Caco-2 (cell line): ENCODE measurements around the gene DCTN2. TPM values are rescaled to one million over a fixed set of nuclear protein-coding genes. Genes with fewer than 3 reads are reported as not detected.
"Not testable (repeated sequence)": the region's sequence is repeated elsewhere in the genome, so short reads cannot be mapped to it uniquely, and the experiment has no call there.

Experiments used
- BruUV-seq: library from RNA; stranded (reverse); fragments of 400-500 nt; replicated peaks from 2 replicates; lab custom pipeline; 2021; lab: Mats Ljungman, UMichigan
- CTCF ChIA-PET: fragments of 300-600 bp; sonication (Branson Sonifier 250); formaldehyde crosslinking; loops from one replicate; lab custom pipeline; 2022; ENCODE audit warnings: antibody characterized with exemption; lab: Charles Lee
- POLR2A ChIA-PET: fragments of 300-600 bp; sonication (Branson Sonifier 250); formaldehyde crosslinking; loops from one replicate; lab custom pipeline; 2022; ENCODE audit warnings: antibody characterized with exemption; lab: Charles Lee
- DNase-seq, 2 experiments: peaks; one replicate each; pipeline versions ENCODE4 v3.0.0 to v3.0.0-alpha.2; 2020 to 2022
- H3K27me3 ChIP-seq: replicated peaks from 2 replicates; pipeline ENCODE4 v1.6.0; 2011; ENCODE audit warnings: low read length; ENCODE audit not compliant: control insufficient read depth, insufficient read depth
- H3K36me3 ChIP-seq: 2 replicates; pipeline ENCODE4 v1.5.1; 2011; ENCODE audit warnings: low read length; ENCODE audit not compliant: control insufficient read depth, insufficient read depth
- H3K4me1 ChIP-seq: fragments of 250-450 bp; sonication (Bioruptor Pico); 2 replicates; pipeline ENCODE4 v1.5.1; 2020; ENCODE audit warnings: mild to moderate bottlenecking
- H3K4me3 ChIP-seq: 2 replicates; pipeline ENCODE4 v1.5.1; 2011; ENCODE audit warnings: low read depth, mild to moderate bottlenecking, control low read depth, low read length
- H3K9me3 ChIP-seq: fragments of 250-450 bp; sonication (Bioruptor Pico); 2 replicates; pipeline ENCODE4 v1.5.1; 2020; ENCODE audit warnings: mild to moderate bottlenecking, moderate library complexity
- H3K27ac Mint-ChIP-seq: one replicate; pipeline ENCODE4 v1.8.0; 2022; ENCODE audit warnings: mixed read lengths; ENCODE audit not compliant: unreplicated experiment
- H3K27me3 Mint-ChIP-seq: one replicate; pipeline ENCODE4 v1.8.0; 2022; ENCODE audit warnings: mixed read lengths; ENCODE audit not compliant: insufficient read depth, unreplicated experiment
- H3K36me3 Mint-ChIP-seq: one replicate; pipeline ENCODE4 v1.8.0; 2022; ENCODE audit warnings: mild to moderate bottlenecking, mixed read lengths; ENCODE audit not compliant: insufficient read depth, unreplicated experiment
- H3K4me1 Mint-ChIP-seq: one replicate; pipeline ENCODE4 v1.8.0; 2022; ENCODE audit warnings: low read depth, mixed read lengths; ENCODE audit not compliant: unreplicated experiment
- H3K4me3 Mint-ChIP-seq: one replicate; pipeline ENCODE4 v1.8.0; 2022; ENCODE audit warnings: mild to moderate bottlenecking, moderate library complexity, mixed read lengths; ENCODE audit not compliant: unreplicated experiment
- H3K9me3 Mint-ChIP-seq: one replicate; pipeline ENCODE4 v1.8.0; 2022; ENCODE audit warnings: mixed read lengths; ENCODE audit not compliant: unreplicated experiment
- CTCF ChIP-seq, 2 experiments: fragments of 200-600 bp in 1 of 2; IDR thresholded peaks; 1 replicate in 1 of 2; 2 replicates in 1 of 2; pipeline versions ENCODE4 v1.5.1 to v1.8.0; 2011 to 2022; ENCODE audit warnings: antibody characterized with exemption in 1 of 2, control low read depth in 1 of 2, inconsistent platforms in 1 of 2, low read depth in 1 of 2, low read length in 1 of 2, mild to moderate bottlenecking in 1 of 2, moderate library complexity in 1 of 2; ENCODE audit not compliant: insufficient read depth in 1 of 2, severe bottlenecking in 1 of 2, unreplicated experiment in 1 of 2
- intact Hi-C: fragments of 100-400 bp; cut with micrococcal nuclease; formaldehyde crosslinking; loops from one replicate; pipeline ENCODE4 v1.10.0; 2022; ENCODE audit not compliant: unreplicated experiment
- total RNA-seq: library from RNA; stranded (reverse); gene quantifications from 2 replicates; pipeline ENCODE4 v1.2.3, GENCODE V29; 2022

Gene DCTN2
- total RNA-seq, 1 experiment from 2014 or later = 94.4 TPM

- Histone ChIP-seq H3K4me3 (no peak overlapping the region), H3K4me1 (no peaks in the 10 kb centered on the region), H3K9me3 (no peaks in the 10 kb centered on the region), H3K36me3 (no peaks in the 10 kb centered on the region), H3K27me3 (no peaks in the 10 kb centered on the region)
- Mint-ChIP-seq H3K4me1 (no peaks in the 10 kb centered on the region), H3K27me3 (peaks cover 20% of the 10 kb centered on the region), H3K36me3 (no peaks in the 10 kb centered on the region), H3K9me3 (no peaks in the 10 kb centered on the region), H3K4me3 (no peak overlapping the region), H3K27ac (no peak overlapping the region)
- BruUV-seq = no TSS peak
- intact Hi-C loops = no loop called here
- CTCF ChIA-PET = no interaction called here
- POLR2A ChIA-PET = no interaction called here
- no peak for TF ChIP-seq CTCF (IDR thresholded peaks at IDR 0.05; ENCODE audit: insufficient read depth in 1 of 2, low read depth in 1 of 2, low read length in 1 of 2, severe bottlenecking in 1 of 2, unreplicated experiment in 1 of 2)
- DNase-seq = no peak
Observed at GRCh38 chr12:57563358-57563757, 16.4 kb upstream of the DCTN2 start.

GRCh38 chr12:57561117-57561516 is 14.1 kb upstream of the DCTN2 start:
- DNase-seq, H3K9me3 ChIP-seq, H3K27ac Mint-ChIP-seq, H3K36me3 ChIP-seq, H3K4me3 ChIP-seq, POLR2A ChIA-PET, BruUV-seq, H3K4me1 ChIP-seq, H3K4me3 Mint-ChIP-seq, H3K36me3 Mint-ChIP-seq, H3K4me1 Mint-ChIP-seq, H3K27me3 ChIP-seq, H3K9me3 Mint-ChIP-seq, intact Hi-C loops: not testable (repeated sequence)
- H3K27me3 Mint-ChIP-seq = peaks cover 18% of the 10 kb centered on the region
- CTCF ChIA-PET = interaction anchor here (0.6 kb wide), 1 partner anchor 72 kb away, joined by 3 read pairs; the partner anchor contains the start of gene B4GALNT1

GRCh38 chr12:57560516-57560915 is 13.5 kb upstream of the DCTN2 start:
- intact Hi-C loops = no loop called here
- Mint-ChIP-seq H3K4me1 (no peaks in the 10 kb centered on the region), H3K9me3 (no peaks in the 10 kb centered on the region), H3K27me3 (peaks cover 18% of the 10 kb centered on the region), H3K27ac (no peak overlapping the region), H3K36me3 (no peaks in the 10 kb centered on the region), H3K4me3 (no peak overlapping the region)
- DNase-seq = no peak
- Histone ChIP-seq H3K4me1 (no peaks in the 10 kb centered on the region), H3K4me3 (no peak overlapping the region), H3K27me3 (no peaks in the 10 kb centered on the region), H3K9me3 (no peaks in the 10 kb centered on the region), H3K36me3 (no peaks in the 10 kb centered on the region)
- POLR2A ChIA-PET = no interaction called here
- CTCF ChIA-PET = no interaction called here
- BruUV-seq = no TSS peak
- no peak for TF ChIP-seq CTCF (IDR thresholded peaks at IDR 0.05; ENCODE audit: insufficient read depth in 1 of 2, low read depth in 1 of 2, low read length in 1 of 2, severe bottlenecking in 1 of 2, unreplicated experiment in 1 of 2)

- Histone ChIP-seq H3K4me1 (no peaks in the 10 kb centered on the region), H3K9me3 (no peaks in the 10 kb centered on the region), H3K27me3 (no peaks in the 10 kb centered on the region), H3K36me3 (no peaks in the 10 kb centered on the region), H3K4me3 (no peak overlapping the region)
- intact Hi-C loops = no loop called here
- Mint-ChIP-seq H3K36me3 (no peaks in the 10 kb centered on the region), H3K4me1 (no peaks in the 10 kb centered on the region), H3K4me3 (no peak overlapping the region), H3K9me3 (no peaks in the 10 kb centered on the region), H3K27me3 (peaks cover 14% of the 10 kb centered on the region), H3K27ac (no peak overlapping the region)
- ChIA-PET POLR2A (no interaction called here), CTCF (no interaction called here)
- TF ChIP-seq CTCF (IDR thresholded peaks at IDR 0.05; ENCODE audit: insufficient read depth in 1 of 2, low read depth in 1 of 2, low read length in 1 of 2, severe bottlenecking in 1 of 2, unreplicated experiment in 1 of 2) = no peak
- BruUV-seq = no TSS peak
- no peak for DNase-seq
Observed at GRCh38 chr12:57558864-57559263, 11.9 kb upstream of the DCTN2 start.
